Left lung (tissue), 10 donors: ENCODE measurements around the gene XK. TPM values are rescaled to one million over a fixed set of nuclear protein-coding genes. Genes with fewer than 3 reads are reported as not detected.

Experiments used
- ATAC-seq: fragments of 200-7000 bp; cut with Tn5 transposase; one replicate; pipeline ENCODE4 v1.9.1; 2020; ENCODE audit warnings: moderate library complexity
- DNase-seq, 4 donors: peaks; one replicate each; pipeline ENCODE4 v3.0.0-alpha.2; 2013 to 2020
- H3K27ac ChIP-seq, 2 donors: fragments of 200-600 bp; sonication (generic) in 1 of 2; one replicate each; pipeline versions ENCODE4 v1.5.0 to v1.8.0; 2020 to 2021
- H3K27me3 ChIP-seq, 2 donors: fragments of 200-600 bp; sonication (generic) in 1 of 2; one replicate each; pipeline versions ENCODE4 v1.5.0 to v1.8.0; 2020 to 2021
- H3K36me3 ChIP-seq, 2 donors: fragments of 200-600 bp; sonication (generic) in 1 of 2; one replicate each; pipeline versions ENCODE4 v1.5.0 to v1.8.0; 2020 to 2021
- H3K4me1 ChIP-seq, 2 donors: fragments of 200-600 bp; one replicate each; pipeline ENCODE4 v1.8.0; 2021
- H3K4me3 ChIP-seq, 2 donors: fragments of 200-600 bp; sonication (generic) in 1 of 2; one replicate each; pipeline versions ENCODE4 v1.5.0 to v1.8.0; 2020 to 2021; ENCODE audit warnings: mild to moderate bottlenecking in 1 of 2
- H3K9me3 ChIP-seq, 2 donors: fragments of 200-600 bp; sonication (generic) in 1 of 2; one replicate each; pipeline versions ENCODE4 v1.5.0 to v1.8.0; 2020 to 2021
- intact Hi-C, 2 donors: fragments of 100-400 bp; cut with DNase I; formaldehyde crosslinking; loops; one replicate each; pipeline versions ENCODE4 v1.11.2 to v1.14.2; 2022
- polyA plus RNA-seq, 6 donors: library from polyadenylated mRNA; unstranded; fragments of 120-200 nt; gene quantifications; one replicate each; pipeline ENCODE4 v1.2.1, GENCODE V29; 2013; ENCODE audit not compliant: insufficient read length in 6 of 6
- total RNA-seq, 2 donors: library from RNA; stranded (reverse); fragmentation: NEBNext Ultra II Directional; extraction: Animal tissue kit (Norgen Biotek cat#: 25700); gene quantifications; one replicate each; pipeline ENCODE4 v1.2.1, GENCODE V29; 2021
- TF ChIP-seq, protein P1 (sequence below), 2 donors: fragments of 200-600 bp; sonication (generic) in 1 of 2; IDR thresholded peaks; one replicate each; pipeline versions ENCODE4 v1.5.0 to v1.8.0; 2021; ENCODE audit warnings: antibody characterized with exemption in 2 of 2
- donor health status: DM: no; HTN: yes; CAD: no.
- donor health status: DM: no; HTN: no; CAD: no.

XK gene
- total and polyA plus RNA-seq, 8 donors, result 2.5 to 4.1 (median 2.8) TPM

DNA sequence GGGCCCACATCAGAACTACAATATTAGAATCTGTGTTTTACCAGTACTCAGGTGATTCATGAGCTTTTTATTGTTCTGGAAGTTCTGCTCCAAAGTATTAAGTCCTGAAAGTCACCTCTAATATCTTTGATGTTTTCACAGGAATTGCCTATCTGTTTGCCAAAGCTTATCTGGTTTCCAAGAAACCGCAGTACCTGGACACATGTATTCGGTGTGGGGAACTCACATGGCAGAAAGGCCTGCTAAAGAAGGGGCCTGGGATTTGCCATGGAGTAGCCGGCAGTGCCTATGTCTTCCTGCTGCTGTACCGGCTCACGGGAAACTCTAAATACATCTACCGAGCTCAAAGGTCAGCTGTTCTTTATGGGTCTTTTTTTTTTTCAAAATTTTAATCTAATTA is 18.4 kb upstream of the XK start:
- no peaks in the 10 kb centered on the region for H3K27me3 ChIP-seq
- no peaks in the 10 kb centered on the region for H3K36me3 ChIP-seq
- TF ChIP-seq, protein P1, sequence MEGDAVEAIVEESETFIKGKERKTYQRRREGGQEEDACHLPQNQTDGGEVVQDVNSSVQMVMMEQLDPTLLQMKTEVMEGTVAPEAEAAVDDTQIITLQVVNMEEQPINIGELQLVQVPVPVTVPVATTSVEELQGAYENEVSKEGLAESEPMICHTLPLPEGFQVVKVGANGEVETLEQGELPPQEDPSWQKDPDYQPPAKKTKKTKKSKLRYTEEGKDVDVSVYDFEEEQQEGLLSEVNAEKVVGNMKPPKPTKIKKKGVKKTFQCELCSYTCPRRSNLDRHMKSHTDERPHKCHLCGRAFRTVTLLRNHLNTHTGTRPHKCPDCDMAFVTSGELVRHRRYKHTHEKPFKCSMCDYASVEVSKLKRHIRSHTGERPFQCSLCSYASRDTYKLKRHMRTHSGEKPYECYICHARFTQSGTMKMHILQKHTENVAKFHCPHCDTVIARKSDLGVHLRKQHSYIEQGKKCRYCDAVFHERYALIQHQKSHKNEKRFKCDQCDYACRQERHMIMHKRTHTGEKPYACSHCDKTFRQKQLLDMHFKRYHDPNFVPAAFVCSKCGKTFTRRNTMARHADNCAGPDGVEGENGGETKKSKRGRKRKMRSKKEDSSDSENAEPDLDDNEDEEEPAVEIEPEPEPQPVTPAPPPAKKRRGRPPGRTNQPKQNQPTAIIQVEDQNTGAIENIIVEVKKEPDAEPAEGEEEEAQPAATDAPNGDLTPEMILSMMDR (IDR thresholded peaks at IDR 0.05), result no peak
- H3K27ac ChIP-seq, result no peak overlapping the region
- intact Hi-C loops, result no loop called here
- no peaks in the 10 kb centered on the region for H3K9me3 ChIP-seq
- no peaks in the 10 kb centered on the region for H3K4me1 ChIP-seq
- ATAC-seq (no peak), DNase-seq (no peak)
- H3K4me3 ChIP-seq, result no peak overlapping the region

DNA sequence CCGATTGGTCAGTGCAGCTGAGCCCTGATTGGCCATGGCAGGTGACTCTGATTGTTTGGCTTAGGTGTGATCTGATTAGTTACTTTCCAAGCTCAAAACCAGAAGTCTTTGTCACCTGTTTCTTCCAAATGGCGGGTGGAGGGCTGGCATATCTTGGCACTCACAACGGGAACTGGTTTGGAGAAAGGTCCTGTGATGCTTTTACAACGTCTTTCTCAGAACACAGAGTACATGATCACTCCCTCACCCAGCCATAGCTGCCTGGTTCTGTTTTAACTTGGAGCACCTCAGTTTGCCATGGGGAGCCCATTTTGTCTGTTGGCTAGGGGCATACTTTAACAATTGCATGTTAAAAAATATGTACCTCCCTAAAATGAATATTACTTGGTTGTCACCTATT is 13.0 kb upstream of the XK start:
- no peak for ATAC-seq
- Histone ChIP-seq H3K36me3 (no peaks in the 10 kb centered on the region), H3K9me3 (no peaks in the 10 kb centered on the region), H3K27me3 (peaks cover 0 to 4% of the 10 kb centered on the region in 2 donors), H3K4me3 (no peak overlapping the region), H3K27ac (no peak overlapping the region), H3K4me1 (no peaks in the 10 kb centered on the region)
- TF ChIP-seq, protein P1 (IDR thresholded peaks at IDR 0.05), result no peak
- intact Hi-C loops, result no loop called here
- no peak for DNase-seq

DNA sequence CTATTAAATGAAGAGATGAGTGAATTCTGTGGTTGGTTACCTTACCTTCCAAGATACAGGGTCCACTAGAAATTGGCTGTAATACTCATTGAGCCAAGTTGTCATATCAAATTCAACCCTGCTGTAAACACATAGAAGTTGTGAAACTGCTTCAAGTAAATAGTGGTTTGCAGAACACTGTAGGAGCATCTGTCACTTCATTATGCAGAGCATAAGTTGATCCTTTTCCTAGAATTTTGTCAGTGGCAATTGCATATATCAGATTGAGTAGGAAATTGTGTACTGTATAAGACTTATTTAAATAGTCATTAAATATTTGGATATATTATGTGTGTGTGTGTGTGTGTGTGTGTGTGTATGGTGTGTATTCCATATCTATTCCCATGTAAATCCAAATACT is 8.8 kb upstream of the XK start:
- no peaks in the 10 kb centered on the region for H3K9me3 ChIP-seq
- no peak for ATAC-seq
- intact Hi-C loops, result no loop called here
- TF ChIP-seq, protein P1 (IDR thresholded peaks at IDR 0.05), result no peak
- H3K4me1 ChIP-seq, result no peaks in the 10 kb centered on the region
- DNase-seq, result peak in 2 of 4 donors; percentile 30 to 65
- H3K36me3 ChIP-seq, result no peaks in the 10 kb centered on the region
- no peak overlapping the region for H3K4me3 ChIP-seq
- peaks cover 0 to 4% of the 10 kb centered on the region in 2 donors for H3K27me3 ChIP-seq
- no peak overlapping the region for H3K27ac ChIP-seq

DNA sequence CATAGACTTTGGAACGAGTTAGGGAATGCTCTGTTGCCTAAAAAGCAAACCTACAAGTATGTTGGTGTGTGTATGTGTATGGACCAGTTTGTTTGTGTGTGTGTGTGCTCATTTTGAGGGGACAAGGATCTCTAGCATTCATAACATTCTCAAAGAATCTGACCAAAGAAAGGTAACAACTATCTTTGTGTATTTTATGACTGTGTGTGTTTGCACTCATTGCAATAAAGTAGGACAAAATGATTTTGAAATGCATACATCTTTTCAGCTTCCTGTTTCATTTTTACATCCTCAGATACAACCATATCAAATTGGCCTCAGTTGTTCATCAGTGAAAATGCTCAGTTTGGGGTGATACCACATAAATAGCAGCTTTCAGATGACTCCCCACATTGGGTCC is 8.3 kb upstream of the XK start:
- H3K9me3 ChIP-seq, result no peaks in the 10 kb centered on the region
- no peak overlapping the region for H3K4me3 ChIP-seq
- no peak for DNase-seq
- H3K27me3 ChIP-seq, result peaks cover 0 to 4% of the 10 kb centered on the region in 2 donors
- no peak for ATAC-seq
- no peaks in the 10 kb centered on the region for H3K4me1 ChIP-seq
- intact Hi-C loops, result no loop called here
- H3K36me3 ChIP-seq, result no peaks in the 10 kb centered on the region
- H3K27ac ChIP-seq, result no peak overlapping the region
- TF ChIP-seq, protein P1 (IDR thresholded peaks at IDR 0.05), result no peak

DNA sequence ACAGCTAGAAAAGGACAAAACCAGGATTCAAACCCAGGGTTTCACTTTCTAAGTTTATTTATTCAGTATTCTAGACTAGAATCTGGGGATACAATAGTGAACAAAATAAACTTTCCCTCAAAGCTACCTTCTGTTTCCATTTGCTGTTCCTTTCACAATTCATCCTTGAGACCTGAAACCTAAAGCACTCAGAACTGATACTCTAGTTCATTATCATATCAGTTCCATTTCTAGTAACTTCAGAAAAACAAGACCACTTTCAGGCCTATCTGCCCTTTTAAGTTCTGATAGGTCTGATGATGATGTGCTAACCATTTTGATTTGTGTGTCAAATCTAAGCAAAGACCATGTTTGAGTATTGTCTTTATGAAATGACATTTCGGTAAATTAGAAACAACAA is 7.8 kb upstream of the XK start:
- ATAC-seq (no peak), DNase-seq (no peak)
- H3K9me3 ChIP-seq, result no peaks in the 10 kb centered on the region
- no peaks in the 10 kb centered on the region for H3K4me1 ChIP-seq
- H3K4me3 ChIP-seq, result no peak overlapping the region
- intact Hi-C loops, result no loop called here
- TF ChIP-seq, protein P1 (IDR thresholded peaks at IDR 0.05), result no peak
- H3K27ac ChIP-seq, result no peak overlapping the region
- H3K27me3 ChIP-seq, result peaks cover 0 to 4% of the 10 kb centered on the region in 2 donors
- no peaks in the 10 kb centered on the region for H3K36me3 ChIP-seq
